ENCODE results near the gene WDR36.

DNA sequence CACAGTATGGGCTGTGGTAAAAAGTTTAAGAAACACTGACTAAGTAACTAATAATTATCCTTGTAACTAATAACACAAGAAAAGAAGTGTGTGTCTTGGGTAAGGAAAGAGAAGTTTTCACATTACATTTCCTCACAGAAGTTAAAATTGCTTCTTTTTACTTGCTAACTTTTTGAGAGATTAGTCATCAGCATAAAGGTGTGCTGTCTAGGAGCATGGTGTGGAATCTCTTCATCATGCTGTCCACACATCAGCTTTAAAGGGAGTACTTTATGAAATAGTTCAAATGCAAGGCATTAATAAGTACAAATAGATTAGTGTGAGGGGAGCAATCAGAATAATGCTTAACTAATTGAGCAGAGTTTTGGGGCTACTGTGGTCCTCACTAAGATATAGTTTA, 29.8 kb downstream of the WDR36 start:
- TF ChIP-seq NFIC (IDR thresholded peaks at IDR 0.05; ENCODE audit: borderline replicate concordance) (no peak), POLR2AphosphoS5 (IDR thresholded peaks at IDR 0.05; ENCODE audit: low read depth, low read length) (no peak), RFX5 (IDR thresholded peaks at IDR 0.05; ENCODE audit: low read length) (no peak)
- TF ChIP-seq, protein P1, sequence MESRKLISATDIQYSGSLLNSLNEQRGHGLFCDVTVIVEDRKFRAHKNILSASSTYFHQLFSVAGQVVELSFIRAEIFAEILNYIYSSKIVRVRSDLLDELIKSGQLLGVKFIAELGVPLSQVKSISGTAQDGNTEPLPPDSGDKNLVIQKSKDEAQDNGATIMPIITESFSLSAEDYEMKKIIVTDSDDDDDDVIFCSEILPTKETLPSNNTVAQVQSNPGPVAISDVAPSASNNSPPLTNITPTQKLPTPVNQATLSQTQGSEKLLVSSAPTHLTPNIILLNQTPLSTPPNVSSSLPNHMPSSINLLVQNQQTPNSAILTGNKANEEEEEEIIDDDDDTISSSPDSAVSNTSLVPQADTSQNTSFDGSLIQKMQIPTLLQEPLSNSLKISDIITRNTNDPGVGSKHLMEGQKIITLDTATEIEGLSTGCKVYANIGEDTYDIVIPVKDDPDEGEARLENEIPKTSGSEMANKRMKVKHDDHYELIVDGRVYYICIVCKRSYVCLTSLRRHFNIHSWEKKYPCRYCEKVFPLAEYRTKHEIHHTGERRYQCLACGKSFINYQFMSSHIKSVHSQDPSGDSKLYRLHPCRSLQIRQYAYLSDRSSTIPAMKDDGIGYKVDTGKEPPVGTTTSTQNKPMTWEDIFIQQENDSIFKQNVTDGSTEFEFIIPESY (IDR thresholded peaks at IDR 0.05; ENCODE audit: borderline replicate concordance, low read depth), result no peak
- TF ChIP-seq, protein P2, sequence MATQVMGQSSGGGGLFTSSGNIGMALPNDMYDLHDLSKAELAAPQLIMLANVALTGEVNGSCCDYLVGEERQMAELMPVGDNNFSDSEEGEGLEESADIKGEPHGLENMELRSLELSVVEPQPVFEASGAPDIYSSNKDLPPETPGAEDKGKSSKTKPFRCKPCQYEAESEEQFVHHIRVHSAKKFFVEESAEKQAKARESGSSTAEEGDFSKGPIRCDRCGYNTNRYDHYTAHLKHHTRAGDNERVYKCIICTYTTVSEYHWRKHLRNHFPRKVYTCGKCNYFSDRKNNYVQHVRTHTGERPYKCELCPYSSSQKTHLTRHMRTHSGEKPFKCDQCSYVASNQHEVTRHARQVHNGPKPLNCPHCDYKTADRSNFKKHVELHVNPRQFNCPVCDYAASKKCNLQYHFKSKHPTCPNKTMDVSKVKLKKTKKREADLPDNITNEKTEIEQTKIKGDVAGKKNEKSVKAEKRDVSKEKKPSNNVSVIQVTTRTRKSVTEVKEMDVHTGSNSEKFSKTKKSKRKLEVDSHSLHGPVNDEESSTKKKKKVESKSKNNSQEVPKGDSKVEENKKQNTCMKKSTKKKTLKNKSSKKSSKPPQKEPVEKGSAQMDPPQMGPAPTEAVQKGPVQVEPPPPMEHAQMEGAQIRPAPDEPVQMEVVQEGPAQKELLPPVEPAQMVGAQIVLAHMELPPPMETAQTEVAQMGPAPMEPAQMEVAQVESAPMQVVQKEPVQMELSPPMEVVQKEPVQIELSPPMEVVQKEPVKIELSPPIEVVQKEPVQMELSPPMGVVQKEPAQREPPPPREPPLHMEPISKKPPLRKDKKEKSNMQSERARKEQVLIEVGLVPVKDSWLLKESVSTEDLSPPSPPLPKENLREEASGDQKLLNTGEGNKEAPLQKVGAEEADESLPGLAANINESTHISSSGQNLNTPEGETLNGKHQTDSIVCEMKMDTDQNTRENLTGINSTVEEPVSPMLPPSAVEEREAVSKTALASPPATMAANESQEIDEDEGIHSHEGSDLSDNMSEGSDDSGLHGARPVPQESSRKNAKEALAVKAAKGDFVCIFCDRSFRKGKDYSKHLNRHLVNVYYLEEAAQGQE (IDR thresholded peaks at IDR 0.05; ENCODE audit: low read depth, low read length), result no peak
- TF ChIP-seq, protein P3, sequence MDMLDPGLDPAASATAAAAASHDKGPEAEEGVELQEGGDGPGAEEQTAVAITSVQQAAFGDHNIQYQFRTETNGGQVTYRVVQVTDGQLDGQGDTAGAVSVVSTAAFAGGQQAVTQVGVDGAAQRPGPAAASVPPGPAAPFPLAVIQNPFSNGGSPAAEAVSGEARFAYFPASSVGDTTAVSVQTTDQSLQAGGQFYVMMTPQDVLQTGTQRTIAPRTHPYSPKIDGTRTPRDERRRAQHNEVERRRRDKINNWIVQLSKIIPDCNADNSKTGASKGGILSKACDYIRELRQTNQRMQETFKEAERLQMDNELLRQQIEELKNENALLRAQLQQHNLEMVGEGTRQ (IDR thresholded peaks at IDR 0.05; ENCODE audit: borderline replicate concordance, low read depth, low read length), result no peak

Data from SK-N-SH (cell line).